ENCODE measurements around the gene LY6G5C. TPM values are rescaled to one million over a fixed set of nuclear protein-coding genes. Genes with fewer than 3 reads are reported as not detected.

The LY6G5C gene
- total RNA-seq, 1 donor from 2014 or later, result 1.8 TPM

DNA sequence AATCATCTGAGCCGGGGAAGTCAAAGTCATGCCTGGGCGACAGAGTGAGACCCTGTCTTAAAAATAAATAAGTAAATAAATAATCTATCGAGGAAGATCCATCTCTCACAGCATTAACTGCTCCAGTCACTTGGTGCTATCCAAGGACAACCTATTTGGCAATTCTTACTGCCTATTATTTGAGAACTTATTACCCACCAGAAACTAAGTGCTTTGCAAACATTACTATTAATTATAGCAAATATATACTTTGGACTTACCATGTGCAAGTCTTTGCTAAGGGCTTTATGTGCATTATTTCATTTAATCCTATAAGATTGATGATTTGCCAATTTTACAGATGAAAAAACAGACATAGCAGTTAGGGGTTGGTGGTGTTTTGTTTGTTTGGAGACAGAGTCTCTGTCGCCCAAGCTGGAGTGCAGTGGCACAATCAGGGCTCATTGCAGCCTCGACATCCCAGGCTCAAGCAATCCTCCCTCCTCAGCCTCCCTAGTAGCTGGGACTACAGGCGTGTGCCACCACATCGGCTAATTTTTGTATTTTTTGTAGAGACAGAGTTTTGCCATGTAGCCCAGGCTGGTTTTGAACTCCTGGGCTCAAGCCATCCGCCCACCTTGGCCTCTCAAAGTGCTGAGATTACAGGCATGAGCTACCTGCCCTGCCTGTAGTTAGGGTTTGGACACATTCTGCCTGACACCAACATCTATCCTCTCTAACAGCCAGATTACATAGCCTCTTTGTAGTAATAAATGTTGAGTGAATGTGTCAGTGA is 26.1 kb downstream of the LY6G5C start:
- ATAC-seq, result no peak
- no peak for DNase-seq
- intact Hi-C loops (cut with micrococcal nuclease), result no loop called here

DNA sequence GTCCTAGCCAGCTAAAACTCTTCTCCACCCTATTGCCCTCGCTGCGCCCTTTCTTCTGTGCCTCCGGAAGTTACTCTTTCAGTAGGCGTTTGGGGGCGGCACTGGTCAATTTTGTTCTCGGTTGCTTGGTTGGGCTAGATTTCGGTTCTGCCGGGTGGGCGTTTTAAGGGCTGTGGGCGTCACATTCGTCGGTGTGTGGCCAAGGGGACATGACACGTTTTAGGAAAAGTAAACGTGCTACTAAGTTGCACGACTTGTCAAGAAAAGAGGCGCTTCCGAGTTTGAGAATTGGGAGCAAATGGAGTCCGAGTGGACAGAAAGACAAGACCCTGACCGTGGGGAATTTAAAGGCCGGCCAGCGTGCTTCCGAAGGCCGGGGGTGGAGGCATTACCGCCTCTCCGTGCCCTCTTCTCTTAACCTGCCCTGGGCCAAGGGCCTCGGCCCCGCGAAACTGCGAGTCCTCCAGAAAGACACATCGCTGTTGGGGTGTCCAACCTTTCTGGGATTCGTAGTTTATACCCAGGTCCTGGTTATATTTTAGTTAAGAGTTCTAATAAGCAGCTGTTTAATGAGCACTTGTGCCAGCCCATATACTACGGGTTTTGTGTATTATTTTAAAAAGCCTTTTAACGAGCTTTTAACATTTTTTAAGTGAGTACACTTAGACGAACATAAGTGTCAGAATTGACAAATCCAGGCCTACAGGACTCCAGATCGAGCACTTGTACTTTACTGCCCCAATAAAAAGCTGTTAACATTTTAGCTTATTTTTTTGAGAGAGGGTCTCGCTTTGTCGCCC is 27.7 kb downstream of the LY6G5C start:
- intact Hi-C loops (cut with micrococcal nuclease), result no loop called here
- ATAC-seq (peak; percentile 79), DNase-seq (peak; percentile 86)

DNA sequence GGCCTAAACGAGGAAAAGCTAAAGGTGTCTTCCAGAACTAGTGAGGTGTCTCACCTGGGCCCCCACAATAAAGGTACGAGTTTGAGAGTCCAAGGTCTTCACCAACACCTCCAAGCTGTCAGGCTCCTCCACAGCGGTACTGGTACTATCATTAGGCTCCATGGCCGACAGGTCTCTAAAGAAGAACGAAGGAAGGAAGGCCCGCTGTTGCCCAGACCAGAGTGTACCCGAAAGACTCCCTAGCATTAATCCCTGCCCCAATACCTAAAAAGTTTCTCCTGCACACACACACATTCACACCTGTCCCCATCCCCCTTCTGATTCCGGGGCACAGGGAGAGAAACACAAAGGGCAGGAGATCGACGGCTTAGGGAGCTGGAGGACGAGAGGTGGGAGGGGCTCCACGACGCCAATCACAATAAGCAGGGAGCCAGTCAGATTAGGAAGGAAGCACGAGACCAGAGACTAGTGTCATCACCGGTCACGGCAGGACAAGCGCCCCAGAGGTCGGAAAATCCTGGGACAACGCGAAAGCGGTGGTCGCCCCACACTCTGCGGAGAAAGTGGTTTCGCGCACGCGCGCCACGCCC is 29.2 kb downstream of the LY6G5C start:
- intact Hi-C loops (cut with micrococcal nuclease), result no loop called here
- ATAC-seq (peak; percentile 72), DNase-seq (no peak)

DNA sequence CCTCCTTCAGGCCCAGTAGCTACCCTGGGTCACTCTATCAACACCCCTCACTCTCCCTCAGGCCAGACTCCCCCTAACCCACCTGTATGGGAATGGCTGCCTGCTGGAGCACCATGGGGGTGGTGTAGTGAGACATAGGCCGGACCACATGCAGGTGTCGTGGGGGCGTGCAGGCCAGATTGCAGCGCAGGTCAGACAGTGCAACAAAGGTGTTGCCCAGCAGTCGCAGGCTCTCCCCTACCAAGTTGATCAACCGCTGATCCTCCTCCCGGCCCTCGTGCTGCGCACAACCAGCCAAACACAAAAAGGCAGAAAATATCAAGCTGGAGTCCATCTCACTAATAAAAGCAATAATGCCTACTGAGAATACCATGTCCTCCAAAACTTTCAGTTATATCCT is 35.5 kb downstream of the LY6G5C start:
- ATAC-seq (no peak), DNase-seq (no peak)
- intact Hi-C loops (cut with micrococcal nuclease), result no loop called here

DNA sequence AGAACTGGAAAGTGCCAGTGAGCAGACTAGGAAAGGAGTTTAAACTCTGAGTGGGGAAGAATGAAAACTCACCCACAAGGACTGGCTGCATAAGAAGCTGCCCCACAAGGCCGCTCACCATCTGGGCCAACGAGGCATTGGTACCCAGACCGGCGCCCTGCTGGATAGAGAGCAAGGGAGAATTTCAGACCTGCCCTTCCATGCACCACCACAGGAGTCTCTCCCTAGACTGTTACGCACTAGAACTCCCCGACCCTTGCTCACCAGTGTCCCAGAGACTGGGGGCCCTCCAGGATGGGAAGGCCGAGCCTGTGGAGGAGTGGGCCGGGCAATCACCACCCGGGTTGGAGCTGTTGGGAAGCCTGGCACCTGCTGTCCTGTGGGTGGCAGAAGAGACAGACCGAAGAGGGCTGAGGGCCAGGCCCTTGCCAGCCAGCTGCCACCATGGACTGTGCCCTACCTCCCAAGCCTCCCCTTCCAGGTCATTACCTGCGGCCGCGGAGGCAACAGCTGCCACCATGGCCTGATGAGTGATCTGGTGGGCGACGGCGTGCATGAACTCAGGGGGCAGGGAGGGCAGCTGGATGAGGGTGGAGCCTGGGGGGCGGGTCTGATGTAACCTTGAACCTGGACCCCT is 36.9 kb downstream of the LY6G5C start:
- no peak for DNase-seq
- no peak for ATAC-seq
- intact Hi-C loops (cut with micrococcal nuclease), result no loop called here

DNA sequence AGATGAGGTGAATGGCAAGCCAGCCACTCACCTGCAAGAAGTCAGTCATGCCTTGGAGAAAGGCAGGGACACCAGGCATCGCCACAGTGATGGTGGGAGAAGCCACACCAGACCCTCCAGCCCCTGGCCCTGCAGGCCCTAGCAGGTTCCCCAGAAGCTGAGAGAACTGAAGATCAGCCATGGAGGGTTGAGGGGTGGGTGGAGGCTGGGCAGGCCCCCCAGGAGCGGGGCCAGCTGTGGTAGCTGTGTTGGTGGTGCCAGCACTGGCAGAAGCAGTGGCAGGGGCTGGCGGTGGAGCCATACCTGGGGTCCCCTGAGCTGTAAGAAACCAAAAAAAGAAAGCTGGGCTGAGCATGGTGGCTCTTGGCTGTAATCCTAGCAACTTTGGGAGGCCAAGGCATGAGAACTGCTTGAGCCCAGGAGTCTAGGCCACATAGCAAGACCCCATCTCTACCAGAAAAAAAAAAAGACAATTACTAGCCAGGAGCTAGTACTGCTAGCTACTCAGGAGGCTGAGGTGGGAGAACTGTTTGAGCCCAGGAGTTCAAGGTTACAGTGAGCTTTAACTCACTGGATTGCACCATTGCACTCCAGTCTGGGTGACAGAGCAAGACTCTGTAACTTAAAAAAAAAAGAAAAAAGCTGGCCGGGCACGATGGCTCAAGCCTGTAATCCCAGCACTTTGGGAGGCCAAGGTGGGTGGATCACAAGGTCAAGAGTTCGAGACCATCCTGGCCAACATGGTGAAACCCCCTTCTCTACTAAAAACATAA is 37.9 kb downstream of the LY6G5C start:
- no peak for DNase-seq
- ATAC-seq, result no peak
- intact Hi-C loops (cut with micrococcal nuclease), result no loop called here

DNA sequence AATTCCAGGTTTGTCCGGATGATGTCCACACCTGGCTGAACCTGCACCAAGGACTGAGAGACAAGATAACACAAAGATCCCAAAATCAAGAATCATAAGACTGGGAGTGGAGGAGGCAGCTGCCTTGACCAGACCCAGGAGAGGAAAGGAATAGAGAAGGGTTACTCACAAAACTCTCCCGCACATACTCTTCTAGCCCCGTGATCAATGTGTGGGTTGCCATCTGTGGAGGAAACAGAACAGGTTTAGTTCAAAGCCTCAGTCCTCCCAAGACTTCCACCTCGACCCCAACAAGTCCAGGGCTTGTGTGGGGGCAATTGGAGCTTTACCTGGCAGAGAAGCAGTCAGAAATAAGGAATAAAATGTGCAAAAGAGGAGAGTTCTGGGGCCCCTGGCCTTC is 39.5 kb downstream of the LY6G5C start:
- DNase-seq (no peak), ATAC-seq (no peak)
- intact Hi-C loops (cut with micrococcal nuclease), result no loop called here

DNA sequence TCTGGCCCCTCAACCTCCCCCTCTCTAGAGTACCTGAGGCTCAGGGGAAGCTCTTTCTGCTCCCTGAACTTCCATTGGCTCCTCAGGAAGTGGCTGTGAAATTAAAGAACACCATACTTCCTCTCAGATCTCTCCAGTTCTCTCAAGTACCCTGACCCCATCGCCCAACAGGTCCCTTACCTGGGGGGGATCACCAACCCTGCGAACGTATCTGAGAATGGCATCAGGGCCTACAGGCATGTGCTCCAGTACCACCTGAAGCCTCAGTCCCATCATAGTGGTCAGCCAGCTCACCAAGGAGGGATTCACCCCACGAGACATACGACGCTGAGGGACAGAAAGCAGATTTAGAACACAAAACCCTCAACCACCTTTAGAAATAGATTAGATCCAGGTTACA is 40.3 kb downstream of the LY6G5C start:
- ATAC-seq, result no peak
- no peak for DNase-seq
- intact Hi-C loops (cut with micrococcal nuclease), result no loop called here

DNA sequence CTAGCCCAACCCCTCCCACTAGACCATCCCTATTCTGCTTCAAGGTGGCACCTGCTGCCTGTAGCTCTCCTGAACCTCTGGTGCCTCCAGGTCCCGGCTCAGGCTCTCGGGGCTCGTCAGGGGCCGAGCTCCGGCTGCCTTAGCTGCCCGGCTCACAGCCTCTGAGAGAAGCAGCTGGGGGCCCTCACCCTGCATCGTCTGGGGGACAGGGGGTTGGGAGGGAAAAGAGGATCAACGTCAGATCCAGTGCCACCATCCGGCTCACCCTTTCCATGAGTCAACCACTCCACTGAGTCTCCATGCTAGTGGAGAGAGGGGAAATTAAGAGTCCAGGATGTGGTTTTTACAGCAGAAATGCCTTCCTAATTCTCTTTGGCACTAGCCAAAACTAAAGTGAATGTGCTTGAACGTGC is 41.4 kb downstream of the LY6G5C start:
- no peak for ATAC-seq
- DNase-seq, result no peak
- intact Hi-C loops (cut with micrococcal nuclease), result no loop called here

DNA sequence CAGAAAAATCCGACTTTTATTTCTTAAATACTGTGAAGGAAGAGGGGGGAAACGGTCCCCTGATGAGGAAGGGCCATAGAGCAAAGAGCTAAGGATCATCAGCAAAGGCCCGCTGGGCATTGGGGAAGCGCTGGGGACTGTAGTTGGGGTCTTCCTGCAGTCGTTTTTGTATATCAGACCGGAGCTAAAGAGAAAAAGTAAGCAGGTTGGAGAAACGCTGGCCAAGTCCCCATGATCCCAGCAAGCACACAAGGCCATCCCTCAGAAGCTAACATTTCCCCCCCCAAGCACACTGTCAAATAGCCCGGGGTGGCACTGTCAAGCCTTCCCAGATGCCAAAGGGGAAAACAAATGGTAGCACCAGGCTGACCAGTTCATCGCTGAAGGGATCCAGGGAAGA is 41.8 kb downstream of the LY6G5C start:
- intact Hi-C loops (cut with micrococcal nuclease), result no loop called here
- DNase-seq, result no peak
- no peak for ATAC-seq

DNA sequence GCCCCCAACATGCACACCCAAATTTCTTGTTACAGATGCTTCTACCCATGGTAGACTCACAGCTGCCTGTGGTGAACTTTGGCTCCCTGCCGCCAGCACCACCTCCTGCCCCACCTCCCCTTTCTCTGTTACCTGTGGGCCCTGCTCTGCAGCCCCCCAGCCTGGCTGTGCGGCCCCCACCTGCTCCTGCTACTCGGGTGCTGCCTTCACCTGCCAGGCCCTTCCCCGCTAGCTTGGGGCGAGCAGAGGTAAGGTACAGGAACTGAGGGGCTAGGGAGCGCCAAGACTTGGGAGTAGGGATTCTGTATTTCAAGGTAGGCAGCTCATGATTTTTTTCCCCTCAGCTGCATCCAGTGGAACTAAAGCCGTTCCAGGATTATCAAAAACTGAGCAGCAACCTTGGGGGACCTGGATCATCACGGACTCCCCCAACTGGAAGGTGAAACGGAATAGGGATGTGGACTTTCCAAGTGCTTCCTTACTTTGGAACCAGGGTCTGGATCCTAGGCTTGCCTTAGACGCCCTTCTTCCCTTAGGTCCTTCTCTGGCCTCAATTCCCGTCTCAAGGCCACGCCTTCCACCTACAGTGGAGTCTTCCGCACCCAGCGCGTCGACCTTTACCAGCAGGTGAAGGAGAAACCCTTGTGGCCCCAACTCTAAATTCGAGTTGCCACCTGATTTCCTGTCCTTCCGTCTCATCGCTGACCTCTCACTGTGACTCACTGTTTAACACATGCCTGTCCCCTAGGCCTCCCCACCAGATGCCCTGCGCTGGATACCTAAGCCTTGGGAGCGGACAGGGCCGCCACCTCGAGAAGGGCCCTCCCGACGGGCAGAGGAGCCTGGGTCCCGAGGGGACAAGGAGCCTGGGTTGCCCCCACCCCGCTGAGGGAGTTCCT is 43.9 kb downstream of the LY6G5C start:
- DNase-seq (no peak), ATAC-seq (peak; percentile 6)
- intact Hi-C loops (cut with micrococcal nuclease), result no loop called here

DNA sequence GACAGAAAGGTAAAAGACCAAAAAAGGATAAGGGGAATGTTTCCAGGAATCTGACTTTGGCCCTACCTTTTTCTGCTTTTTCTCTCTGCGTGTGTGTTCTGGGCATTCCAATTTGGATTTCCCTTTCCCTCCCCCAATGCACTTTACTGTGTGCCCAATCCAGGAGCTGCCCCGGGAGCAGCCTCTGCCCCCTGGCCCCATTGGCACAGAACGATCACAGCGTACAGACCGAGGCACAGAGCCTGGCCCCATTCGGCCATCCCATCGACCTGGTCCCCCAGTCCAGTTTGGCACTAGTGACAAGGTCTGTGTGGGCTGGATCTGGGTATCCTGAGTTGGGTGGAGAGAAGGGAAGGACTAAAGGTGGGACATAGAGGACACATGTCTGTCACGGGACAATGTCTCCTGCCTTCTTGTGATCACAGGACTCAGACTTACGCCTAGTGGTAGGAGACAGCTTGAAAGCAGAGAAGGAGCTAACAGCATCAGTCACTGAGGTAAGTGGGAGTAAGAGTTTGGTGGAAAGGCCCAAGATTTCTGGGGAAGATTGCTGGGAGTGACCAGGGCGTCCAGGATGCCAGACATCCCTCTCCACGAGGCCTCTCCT is 45.8 kb downstream of the LY6G5C start:
- intact Hi-C loops (cut with micrococcal nuclease), result no loop called here
- DNase-seq (no peak), ATAC-seq (no peak)

DNA sequence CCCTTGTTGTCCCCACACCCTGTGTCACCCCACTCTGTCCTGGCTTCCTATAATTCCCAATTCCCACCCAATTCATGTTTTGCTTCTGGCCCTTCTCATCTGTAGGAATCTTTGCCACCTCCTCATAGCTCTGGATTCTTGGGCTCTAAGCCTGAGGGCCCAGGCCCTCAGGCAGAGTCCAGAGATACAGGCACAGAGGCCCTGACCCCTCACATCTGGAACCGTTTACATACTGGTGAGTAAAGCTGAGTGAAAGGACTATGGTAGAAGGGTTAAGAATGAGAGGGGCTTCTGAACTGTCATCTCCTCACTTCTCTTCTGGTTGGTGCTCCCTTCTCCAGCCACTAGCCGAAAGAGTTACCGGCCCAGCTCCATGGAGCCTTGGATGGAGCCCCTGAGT is 46.7 kb downstream of the LY6G5C start:
- intact Hi-C loops (cut with micrococcal nuclease), result no loop called here
- DNase-seq (no peak), ATAC-seq (no peak)

DNA sequence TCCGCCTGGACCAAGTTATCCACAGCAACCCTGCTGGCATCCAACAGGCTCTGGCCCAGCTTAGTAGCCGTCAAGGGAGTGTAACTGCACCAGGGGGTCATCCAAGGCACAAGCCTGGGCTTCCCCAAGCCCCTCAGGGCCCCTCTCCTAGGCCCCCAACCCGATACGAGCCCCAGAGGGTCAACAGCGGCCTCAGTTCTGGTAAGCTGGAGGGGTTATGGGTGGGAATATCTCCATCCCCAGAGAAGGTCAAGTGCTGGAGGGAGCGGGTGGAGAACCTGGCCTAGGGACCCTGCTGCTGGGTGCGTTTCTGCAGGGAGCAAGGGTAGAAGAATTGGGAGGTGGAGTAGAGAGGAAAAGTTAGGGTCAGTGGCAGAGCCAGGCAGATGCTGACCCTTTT is 47.4 kb downstream of the LY6G5C start:
- intact Hi-C loops (cut with micrococcal nuclease), result no loop called here
- ATAC-seq (no peak), DNase-seq (no peak)

DNA sequence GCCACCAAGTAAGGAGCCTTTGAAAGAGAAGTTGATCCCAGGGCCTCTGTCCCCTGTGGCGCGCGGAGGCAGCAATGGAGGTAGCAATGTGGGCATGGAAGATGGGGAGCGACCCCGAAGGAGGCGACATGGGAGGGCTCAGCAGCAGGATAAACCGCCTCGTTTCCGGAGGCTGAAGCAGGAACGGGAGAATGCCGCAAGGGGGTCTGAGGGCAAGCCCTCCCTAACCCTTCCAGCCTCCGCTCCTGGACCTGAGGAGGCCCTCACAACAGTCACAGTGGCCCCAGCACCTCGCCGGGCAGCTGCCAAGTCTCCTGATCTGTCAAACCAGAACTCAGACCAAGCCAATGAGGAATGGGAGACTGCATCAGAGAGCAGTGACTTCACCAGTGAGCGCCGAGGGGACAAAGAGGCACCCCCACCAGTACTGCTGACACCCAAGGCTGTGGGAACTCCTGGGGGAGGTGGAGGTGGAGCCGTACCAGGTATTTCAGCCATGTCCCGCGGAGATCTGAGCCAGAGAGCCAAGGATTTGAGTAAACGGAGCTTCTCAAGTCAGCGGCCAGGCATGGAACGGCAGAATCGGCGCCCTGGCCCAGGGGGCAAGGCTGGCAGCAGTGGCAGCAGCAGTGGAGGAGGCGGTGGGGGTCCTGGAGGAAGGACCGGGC is 48.5 kb downstream of the LY6G5C start:
- intact Hi-C loops (cut with micrococcal nuclease), result no loop called here
- DNase-seq (no peak), ATAC-seq (peak; percentile 3)

DNA sequence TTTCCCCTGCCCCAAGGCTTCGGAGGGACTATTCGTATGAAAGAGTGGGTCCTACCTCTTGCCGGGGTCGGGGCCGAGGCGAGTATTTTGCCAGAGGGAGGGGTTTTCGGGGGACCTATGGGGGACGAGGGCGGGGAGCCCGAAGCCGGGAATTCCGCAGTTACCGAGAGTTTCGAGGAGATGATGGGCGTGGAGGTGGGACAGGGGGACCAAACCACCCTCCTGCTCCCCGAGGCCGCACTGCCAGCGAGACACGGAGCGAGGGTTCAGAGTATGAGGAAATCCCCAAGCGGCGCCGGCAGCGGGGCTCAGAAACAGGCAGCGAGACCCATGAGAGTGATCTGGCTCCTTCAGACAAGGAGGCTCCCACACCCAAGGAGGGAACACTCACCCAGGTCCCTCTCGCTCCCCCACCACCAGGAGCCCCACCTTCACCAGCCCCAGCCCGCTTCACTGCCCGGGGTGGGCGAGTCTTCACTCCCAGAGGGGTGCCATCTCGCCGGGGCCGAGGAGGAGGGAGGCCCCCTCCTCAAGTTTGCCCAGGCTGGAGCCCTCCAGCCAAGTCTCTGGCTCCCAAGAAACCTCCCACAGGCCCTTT is 49.1 kb downstream of the LY6G5C start:
- intact Hi-C loops (cut with micrococcal nuclease), result no loop called here
- DNase-seq (no peak), ATAC-seq (peak; percentile 20)

DNA sequence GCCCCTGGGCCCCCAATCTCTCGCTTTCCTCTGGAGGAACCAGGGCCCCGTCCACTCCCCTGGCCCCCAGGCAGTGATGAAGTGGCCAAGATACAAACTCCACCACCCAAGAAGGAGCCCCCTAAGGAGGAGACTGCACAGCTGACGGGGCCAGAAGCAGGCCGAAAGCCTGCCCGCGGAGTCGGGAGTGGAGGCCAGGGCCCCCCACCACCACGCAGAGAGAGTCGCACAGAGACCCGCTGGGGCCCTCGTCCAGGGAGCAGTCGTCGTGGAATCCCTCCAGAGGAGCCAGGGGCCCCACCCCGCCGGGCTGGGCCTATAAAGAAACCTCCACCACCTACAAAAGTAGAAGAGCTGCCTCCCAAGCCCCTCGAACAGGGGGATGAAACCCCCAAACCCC is 49.7 kb downstream of the LY6G5C start:
- ATAC-seq (peak; percentile 5), DNase-seq (no peak)
- intact Hi-C loops (cut with micrococcal nuclease), result no loop called here
